NCI-H1417 (cell line): Measurements from ENCODE around the gene NECAB3.

Experiments used
- DNase-seq, 3 experiments: peaks; one replicate each; lab custom pipeline; 2025; lab: John Stamatoyannopoulos, UW

NECAB3 gene

DNA sequence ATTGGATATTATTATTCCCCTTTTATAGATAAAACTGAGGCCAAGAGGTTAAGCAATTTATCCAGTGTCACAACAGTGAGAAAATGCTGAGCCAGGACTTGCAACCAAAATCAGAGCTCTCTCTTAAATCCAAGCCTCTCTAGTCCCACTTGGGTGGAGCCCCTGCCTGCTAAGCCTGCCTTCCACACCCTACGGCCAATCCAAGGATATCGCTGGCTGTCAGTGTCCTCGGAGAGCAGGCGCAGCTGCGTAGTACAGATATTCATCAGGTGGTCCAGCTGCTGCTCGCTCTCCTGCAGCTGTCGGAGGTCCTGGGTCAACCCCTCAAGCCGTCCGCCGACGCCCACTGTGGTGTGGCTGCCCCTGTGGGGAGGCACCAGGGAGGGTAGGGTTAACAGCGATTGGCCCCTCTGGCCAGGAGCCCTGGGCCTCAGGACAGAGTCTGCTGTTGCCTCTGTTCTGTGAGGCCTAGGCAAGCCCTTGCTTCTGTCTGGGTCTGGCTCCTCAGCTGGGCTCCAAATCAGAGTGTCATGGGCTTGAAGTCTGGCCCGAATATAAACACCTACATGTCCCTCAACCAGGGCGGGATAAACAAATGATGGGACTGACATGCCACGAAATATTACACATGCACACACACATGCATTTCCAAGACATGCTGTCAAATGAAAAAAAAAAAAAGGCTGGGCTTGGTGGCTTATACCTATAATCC lies 3.9 kb upstream of the NECAB3 start:
- DNase-seq: no peak

DNA sequence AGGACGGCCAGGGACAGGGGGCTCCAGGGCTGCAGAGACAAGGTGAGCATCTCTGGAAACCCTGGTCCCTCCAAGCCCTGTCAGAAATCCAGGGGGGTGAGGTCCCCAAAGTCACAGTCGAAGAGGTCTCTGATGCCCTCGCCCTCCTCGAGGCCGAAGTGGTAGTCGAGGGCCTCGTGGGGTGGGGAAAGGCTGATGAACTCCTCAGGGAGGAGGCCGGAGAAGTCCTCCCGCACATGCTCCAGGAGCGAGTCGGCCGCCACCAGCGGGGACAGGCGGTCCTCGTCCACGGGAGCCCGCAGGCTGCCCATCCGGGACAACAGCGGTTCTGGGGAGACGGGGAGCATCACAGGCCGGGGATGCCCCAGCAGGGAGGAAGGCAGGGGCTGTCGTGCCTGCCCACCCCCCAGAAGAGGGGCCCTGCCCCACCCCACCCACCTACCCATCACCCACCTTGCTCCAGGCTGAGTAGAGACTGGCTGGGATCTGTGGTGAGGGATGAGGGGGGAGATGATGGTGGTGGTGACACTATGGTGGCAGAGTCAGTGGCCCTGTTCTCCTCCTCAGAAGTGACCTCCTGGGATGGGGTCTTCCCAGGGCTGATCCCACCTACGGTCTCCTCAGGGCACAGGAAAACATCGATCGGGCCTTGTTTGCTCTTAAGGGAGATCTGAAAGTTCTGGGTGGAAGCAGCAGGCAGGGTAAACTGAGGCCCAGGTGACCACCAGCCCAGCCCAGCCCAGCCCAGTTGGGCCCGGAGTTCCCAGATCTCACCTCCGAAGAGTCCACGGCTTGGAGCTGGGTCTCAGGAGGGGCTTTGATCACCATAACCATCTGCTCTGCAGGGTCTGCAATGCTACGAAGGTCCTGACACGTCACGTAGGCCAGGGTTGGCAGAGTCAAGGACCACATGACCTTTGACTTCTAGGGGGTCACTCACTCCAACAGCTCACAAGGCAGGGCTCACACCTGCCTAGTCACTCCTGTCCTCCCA lies 2.7 kb upstream of the NECAB3 start:
- no peak for DNase-seq

DNA sequence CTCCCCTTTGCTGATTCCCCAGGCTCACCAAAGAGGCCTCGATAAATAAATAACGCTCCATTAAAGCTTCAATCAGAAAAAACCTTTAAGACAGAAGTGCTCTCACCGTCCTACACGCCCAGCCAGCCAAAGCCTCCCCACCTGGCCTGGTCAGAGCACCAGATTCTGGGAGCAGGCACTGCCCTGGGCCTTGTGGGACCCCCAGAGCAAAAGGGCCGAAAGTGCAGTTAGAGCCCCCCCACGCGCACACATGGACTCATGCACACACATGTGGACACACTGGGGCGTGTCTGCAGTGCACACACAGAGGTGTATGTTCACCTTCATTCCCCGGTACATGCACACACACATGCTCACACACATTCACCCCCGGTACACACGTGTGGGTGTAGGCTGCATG lies 1.9 kb upstream of the NECAB3 start:
- no peak for DNase-seq

DNA sequence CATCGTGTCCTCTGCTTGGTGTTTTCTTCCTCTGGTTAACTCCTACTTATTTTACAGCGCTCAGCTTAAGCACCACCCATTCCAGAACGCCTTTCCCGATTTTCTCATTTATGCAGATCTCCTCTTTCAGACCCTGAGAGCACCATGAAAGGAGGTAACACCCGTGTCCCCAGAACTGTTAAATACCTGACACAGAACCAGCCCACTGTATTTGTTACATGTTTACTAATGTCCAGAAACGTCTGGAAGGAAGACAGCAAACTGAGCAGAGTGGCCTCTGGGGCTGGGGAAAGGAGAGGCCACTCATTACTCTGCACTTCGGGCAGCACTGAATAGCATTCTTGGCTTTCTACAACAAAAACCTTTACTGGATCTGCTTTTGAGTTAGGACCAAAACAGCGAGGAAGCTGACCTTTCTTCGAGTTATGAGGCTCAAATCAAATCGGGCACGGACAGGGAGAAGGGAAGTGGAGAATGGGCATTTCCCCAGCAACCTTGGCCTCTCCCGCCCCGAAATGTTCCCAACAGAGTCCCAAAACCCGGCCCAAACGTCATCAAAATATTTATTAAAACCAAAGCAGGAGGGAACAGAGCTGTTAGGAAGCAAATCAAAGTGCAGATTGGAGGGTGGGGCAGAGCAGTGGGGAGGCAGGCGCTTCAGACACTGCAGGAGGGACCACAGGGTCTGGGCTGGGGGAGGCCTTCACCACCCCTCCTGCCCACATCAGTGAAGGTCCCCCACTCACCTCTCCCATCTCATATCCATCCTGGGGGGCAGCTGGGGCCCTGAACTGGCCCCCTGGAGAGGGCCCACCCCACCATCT lies 1.1 kb upstream of the NECAB3 start:
- DNase-seq: no peak

DNA sequence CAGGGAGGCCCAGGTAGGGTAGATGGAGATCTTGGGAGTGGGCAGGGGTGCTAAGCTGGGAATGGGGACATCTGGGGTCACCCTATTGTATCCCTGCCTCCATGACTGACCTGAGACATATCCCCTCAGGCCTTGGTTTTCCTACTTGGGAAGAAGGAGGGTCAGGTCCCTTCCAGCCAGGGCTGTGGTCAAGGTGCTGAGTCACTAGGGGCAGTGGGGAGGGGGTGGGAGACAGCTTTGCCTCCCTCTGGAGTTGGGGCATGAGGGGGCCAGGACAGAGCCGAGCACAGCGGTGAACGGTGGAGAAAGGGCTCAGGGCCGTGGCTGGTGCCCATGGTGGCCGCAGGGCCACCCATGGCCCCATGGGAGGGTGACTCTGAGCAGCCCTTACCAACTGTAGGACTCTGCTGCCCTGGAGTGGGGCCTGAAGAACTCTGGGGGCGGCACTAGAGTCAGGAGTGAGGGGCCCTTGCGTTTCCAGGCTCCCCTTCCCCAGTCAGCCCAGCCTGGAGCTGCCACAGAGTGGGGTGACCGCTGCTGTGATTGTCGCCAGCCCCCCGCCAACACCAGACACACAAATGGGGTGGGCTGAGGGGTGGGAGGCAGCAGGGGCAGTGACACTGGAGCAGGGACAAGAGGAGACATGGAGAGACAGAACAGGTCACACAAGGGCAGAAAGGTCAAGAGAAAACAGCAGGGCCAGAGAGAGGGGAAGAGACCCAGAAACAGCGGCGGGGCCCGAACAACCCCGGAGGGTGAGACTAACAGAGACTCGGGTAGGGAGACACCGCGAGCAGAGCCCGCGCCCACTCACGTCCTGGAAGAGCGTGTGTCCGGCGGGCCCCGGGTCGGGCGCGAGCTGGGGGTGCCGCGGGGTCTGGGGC lies 576 bp downstream of the NECAB3 start:
- peak in 2 of 3 experiments; percentile 57 to 60 for DNase-seq

DNA sequence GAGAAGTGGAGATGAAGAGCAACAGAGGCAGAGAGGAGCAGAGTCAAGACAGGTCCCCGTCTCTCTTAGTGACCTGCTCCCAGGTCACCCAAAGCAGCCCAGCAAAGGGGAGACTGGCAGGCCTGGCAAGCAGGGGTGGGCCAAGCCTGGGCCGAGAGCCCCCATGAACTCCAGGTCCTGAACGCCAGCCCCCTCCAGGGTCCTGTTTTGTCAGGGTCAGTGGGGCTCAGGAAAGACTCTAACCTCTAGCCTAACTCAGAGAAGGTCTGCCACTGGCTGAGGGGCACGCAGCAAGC lies 1.2 kb downstream of the NECAB3 start:
- DNase-seq: no peak

DNA sequence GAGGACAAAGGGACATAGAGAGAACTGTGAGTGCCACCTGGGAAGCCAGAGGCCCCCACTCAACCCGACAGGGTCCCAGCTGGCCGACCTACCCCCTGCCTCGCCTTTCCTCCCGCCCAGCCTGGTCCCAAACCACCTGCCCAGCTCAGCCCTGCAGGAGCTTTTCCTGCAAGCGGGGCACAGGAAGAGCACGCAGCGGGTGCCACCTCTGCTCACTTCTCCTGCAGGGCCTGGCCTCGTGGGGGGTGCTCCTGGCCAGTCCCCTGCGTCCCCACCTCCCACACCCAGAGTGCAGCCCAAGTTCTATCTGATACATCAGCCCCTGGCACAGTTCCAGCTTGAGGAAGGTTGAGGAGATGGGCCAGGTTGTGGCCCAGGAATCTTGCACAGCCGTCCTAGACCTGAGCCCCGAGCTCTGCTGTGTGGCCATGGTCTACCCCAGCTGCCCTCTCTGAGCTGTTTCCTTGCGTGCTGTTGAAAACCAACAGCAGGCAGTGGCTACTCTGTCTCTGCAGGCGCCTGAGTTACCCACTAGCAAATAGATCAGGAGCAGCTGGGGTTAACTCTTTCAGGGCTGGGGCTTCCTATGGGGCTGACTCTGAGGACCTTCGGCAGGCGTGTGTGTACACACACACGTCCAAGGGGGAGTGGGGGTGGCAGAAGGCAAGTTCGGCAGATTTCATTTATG lies 1.7 kb downstream of the NECAB3 start:
- peak in 2 of 3 experiments; percentile 84 to 89 for DNase-seq

DNA sequence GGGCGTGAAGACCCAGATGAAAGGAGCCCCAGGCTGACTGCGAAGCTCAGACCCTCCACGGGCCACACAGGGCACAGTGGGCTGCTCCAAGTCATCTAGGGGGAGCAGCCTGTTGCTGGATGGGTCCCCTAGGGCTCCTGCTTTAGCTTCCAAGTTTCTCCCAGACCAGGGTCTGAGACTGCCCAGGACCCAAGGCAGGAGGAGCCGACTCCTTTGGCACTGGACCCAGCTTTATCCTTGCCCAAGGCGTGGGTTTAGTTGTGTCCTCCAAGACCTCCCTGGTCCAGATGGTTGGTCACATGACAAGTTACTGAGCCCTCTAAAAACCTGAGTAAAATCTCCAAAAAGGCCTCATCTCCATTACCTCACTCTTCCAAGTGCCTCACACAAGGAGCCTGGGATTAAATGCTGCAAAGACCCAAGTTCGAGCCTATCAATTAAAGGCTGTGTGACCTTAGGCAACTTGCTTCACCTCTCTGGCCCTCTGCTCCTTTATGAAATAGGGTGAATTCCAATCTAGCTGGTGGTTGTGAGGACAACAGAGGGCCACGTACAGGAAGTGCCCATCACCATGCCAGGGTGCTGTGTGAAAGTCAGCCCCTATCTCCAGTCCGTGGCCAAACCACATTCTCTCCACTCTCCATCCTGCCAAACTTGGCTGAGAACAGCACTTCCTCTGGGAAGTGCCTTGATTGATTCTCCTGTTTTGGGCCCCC lies 2.5 kb downstream of the NECAB3 start:
- no peak for DNase-seq

DNA sequence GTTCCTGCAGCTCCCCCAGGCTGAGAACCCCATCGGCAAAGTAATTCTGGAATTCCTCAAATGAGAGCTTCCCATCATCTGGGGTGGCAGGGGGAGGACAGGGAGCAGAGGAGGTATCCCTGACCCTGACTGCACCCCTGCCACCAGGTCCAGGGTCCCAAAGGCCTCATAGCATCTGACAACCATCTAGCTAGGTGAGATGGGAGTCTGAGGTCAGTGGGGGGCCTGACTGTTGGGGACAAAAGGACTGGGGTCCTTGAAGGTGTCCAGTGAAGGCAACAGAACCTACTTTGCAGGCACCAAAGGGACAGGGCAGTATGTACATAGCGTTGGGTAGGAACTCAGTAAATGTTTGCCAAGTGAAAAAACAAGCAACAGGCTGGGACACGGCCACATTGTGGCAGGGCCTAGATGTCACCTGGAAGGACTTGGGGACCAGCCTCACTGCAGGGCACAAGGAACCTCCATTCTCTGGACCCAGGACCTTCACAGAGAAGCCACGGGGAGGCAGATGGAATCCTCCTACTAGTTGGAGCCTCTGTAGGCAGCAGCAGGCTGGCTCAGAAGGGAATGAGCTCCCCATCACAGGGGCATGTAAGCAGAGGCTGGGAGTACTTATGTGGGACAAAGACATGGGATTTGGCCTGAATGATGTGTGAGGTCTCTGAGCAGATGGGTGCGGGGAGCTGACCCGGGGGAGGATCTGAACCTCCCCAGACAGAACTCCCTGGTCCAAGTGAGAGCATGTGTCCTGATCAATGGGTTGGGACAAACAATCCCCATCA lies 3.3 kb downstream of the NECAB3 start:
- no peak for DNase-seq

DNA sequence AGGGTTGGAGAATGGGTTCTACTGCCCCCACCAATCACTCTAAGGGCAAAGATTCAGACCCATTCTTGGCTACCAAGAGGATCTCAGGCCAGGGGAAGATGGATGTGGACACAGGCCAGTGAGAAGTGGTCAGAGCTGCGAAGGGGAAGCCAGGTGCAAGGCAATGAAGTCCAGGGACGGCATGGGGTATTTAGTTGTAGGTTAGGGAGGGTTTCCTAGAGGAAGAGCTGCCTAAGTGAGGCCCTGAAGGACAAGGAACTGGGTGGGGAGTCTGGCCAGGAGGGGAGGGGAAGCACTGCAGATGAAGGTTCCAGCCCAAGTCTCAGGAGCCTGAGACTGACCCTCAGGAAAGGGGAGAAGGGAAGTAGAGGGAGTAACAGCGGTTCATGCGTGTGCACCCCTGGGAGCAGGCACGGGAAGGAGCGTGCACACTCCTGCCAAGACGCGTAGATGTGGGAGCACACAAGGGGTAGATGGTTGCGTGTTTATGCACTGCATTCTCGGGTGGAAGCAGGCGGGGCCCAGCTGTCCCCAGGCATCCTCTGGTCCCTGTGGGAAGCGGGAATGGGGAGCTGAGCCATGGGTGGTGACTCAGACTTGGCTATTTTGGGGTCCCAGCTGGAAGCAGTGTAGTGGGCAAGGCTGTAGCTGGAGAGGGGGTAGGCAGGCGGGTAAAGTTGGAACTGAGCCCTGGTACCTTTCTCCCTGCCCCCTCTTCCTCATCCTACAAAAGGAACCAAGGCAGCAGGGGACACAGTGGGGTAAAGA lies 4.2 kb downstream of the NECAB3 start:
- DNase-seq: no peak

DNA sequence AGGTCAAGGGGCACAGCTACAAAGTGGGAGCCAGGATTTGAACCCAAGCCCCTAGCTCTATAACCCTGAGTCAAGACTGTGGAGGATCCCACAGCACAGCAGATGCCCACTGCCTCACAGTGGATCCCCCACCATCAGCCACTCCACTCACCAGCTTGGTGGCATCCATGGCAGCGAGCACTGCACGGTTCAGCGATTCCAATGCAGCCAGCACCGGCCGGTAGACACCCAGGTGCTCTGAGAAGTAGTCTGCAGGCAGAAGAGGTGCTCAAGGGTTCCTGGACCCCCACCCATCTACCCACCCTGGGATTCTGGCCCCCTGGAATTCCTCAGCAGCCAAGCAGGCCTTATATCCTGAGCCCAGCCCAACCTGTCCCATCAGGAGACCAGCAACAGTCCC lies 5.0 kb downstream of the NECAB3 start:
- DNase-seq: no peak

DNA sequence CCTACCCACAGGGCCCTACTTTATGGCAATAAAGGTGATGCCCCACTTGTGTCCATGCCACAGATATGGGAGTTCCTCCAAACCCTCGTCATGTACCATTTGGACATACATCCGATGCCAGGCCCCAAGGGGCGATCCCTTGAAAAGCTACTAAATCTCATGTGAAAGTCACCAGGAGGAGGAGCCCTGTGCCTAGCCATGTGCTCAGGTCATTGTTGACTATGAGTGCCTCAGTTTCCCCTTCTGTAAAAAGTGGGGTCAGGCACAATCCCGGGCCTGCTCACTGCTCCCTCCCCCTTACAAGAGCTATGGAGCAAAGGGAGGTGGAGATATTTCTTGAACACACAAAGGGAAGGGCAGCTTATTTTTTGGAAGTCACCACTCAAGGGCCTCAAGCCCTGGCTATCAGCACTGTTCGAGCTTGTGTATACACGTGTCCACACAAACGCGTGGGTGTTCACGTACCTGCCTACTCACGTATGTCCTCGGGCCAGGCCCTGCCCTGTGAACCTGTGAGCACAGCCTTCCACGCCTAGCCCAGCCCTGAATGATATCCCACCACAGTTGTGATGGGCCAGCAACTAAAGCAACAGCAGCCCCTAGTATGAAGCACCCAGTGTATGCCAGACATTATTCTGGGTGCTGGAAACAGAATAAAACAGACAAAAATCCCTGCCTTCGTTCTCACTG lies 5.6 kb downstream of the NECAB3 start:
- DNase-seq: no peak

DNA sequence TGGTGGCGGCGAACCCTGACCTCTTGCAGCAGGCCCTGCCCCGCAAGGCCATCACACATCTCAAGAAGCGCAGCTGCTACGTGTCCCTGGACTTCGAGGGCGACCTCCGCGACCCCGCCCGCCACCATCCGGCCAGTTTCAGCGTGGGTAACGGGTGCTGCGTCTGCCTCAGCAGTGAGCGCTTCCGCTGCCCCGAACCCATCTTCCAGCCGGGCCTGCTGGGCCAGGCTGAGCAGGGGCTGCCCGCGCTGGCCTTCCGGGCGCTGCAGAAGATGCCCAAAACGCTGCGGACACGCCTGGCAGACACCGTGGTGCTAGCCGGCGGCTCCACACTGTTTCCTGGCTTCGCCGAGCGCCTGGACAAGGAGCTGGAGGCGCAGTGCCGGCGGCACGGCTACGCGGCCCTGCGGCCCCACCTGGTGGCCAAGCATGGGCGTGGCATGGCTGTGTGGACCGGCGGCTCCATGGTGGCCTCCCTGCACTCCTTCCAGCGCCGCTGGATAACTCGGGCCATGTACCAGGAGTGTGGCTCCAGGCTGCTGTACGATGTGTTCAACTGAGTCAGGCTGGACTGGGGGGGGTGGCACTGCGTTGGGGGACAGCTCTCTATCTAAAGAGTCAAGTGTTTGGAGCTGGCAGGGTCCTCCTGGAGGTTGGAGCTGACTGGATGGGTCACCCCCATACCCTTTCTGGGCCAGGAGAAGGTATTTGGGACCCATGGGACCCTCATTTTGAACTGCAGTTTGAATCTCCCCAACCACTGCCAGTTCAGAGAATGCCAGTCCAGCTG lies 6.4 kb downstream of the NECAB3 start:
- DNase-seq: peak; percentile 77 to 89 (median 83)

DNA sequence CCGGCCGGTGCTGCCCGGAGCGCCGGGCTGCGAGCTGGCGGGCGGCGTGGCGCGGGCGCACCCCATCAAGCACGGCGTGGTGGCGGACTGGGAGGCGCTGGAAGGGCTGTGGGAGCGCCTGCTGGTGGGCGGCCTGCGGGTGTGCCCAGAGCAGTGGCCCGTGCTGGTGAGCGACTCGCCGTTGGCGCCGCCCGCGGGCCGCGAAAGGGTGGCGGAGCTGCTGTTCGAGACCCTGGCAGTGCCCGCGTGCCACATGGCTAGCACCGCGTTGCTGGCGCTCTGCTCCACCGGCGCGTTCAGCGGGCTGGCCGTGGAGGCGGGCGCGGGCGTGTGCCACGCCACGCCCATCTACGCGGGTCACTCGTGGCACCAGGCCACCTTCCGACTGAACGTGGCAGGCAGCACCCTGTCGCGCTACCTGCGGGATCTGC lies 7.0 kb downstream of the NECAB3 start:
- DNase-seq: peak; percentile 60 to 88 (median 85)

DNA sequence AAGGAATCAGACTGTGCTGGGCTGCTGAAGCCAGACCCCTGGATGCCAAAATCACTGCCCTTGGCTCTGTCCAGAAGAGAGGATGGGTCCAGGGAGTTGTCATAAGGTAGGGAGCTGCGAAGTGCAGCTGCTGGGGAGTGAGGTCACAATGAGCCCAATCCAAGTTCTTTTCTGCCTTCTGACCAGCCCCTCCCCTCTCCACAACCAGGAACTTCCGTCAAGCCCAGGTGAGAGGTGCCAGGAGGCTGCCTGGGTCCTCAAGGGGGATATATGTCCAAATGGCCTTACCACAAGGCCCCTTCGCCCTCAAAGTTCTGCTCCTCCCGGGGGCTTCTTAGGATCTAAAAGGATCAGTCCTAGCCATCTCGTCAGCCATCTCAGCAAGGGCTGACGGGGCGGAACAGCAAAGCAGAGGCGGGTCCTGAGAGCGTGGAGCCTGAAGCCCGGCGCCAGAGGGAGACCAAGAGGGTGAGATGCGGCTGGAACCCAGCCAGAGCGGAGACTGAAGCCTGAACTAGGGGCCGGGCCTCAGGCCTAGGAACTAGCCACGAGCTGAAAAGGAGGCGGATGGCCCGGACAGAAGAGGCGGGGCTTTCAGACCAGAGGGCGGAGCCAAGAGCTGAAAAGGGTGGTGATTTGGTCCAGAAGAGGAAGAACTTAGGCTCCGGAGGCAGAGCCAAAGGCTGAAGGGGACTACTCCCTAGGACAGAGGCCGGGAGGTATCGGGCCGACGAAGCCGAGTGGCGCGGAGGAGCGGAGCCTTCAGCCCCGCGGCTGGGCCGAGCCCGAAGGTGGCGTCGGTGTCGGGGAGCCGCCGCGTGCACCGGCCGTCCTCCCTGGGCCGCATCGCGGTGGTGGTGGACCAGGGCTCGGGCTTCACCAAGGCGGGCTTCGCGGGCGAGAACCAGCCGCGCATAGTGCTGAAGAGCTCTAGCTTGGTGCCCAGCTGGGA lies 7.7 kb downstream of the NECAB3 start, which contains the start of gene ACTL10:
Gene ACTL10, plus strand, starts transcription at position 651 of the 952 bp plus-strand sequence. CDS start 555 bp downstream, outside the sequence.
- DNase-seq: peak; percentile 94 to 98 (median 98)

DNA sequence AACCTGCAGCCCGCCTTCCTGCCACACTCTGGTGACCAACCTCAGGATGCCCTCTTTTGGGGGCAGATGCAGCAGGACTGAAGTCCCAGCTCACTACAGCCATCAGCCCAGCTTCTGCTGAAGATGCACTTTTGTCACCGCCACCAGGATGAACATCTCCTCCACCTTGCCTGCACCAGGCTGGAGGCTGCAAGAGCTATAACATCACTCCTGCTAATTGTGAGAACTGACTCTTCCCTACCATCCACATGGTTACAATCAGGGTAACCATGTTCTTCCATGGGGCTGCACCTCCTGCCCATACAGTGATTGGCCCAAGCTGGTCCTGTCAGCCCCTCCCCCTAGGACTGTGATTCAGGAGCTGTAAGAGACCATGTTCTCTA lies 9.5 kb downstream of the NECAB3 start:
- DNase-seq: peak in 1 of 3 experiments; percentile 33
